DOHH2 (cell line): ENCODE results near the gene CLPTM1L.

ENCODE experiments used
- EZH2phosphoT487 ChIP-seq: fragments of 200-600 bp; sonication (generic); IDR thresholded peaks from 2 replicates; pipeline ENCODE4 v1.6.1; 2017; ENCODE audit warnings: borderline replicate concordance, mild to moderate bottlenecking, antibody characterized with exemption, low read length, moderate library complexity, mixed read lengths
- TF ChIP-seq, protein P1 (sequence below): fragments of 200-600 bp; sonication (generic); IDR thresholded peaks from one replicate; pipeline ENCODE4 v1.5.1; 2014; ENCODE audit warnings: antibody characterized with exemption, mild to moderate bottlenecking, low read depth, low read length; ENCODE audit not compliant: poor library complexity, severe bottlenecking

DNA sequence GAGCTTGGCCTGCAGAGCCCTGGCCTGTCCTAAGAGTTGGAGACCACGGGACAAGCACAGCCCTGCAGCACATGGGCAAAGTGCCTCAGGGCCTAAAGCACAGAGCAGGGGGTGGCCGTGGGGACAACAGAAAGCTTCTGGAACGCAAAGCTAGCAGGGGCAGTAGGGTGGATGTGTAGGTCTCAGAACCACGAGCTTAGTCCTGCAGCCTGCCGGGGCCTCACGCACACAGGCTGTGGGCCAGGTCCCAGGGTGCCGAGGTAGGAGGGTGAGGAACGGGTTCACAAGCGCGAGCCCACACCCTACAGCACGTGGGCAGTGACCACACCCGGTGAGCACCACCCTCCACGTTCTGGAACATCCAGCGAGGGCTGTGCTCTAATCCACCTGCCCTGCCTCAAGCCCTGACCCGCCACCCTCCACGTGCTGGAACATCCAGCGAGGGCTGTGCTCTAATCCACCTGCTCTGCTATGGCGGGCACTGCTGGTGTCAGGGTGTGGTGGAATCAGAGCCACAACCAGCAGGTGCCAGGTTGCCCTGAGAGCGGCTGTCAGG lies 9.3 kb downstream of the CLPTM1L start:
- TF ChIP-seq, protein P1, sequence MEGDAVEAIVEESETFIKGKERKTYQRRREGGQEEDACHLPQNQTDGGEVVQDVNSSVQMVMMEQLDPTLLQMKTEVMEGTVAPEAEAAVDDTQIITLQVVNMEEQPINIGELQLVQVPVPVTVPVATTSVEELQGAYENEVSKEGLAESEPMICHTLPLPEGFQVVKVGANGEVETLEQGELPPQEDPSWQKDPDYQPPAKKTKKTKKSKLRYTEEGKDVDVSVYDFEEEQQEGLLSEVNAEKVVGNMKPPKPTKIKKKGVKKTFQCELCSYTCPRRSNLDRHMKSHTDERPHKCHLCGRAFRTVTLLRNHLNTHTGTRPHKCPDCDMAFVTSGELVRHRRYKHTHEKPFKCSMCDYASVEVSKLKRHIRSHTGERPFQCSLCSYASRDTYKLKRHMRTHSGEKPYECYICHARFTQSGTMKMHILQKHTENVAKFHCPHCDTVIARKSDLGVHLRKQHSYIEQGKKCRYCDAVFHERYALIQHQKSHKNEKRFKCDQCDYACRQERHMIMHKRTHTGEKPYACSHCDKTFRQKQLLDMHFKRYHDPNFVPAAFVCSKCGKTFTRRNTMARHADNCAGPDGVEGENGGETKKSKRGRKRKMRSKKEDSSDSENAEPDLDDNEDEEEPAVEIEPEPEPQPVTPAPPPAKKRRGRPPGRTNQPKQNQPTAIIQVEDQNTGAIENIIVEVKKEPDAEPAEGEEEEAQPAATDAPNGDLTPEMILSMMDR: no peak
- no peak for TF ChIP-seq EZH2phosphoT487
